H9 (cell line): ENCODE results near the gene NDC80. TPM values are rescaled to one million over a fixed set of nuclear protein-coding genes. Genes with fewer than 3 reads are reported as not detected.

Experiments
- DNase-seq: peaks from one replicate; pipeline ENCODE4 v3.0.0-alpha.2; 2017
- H2AFZ ChIP-seq: one replicate; pipeline ENCODE4 v1.6.1; 2013; ENCODE audit warnings: mild to moderate bottlenecking, low read length, control low read depth, moderate library complexity
- H2AK5ac ChIP-seq: 2 replicates; pipeline ENCODE4 v1.6.1; 2013; ENCODE audit warnings: low read length, control low read depth, mixed read lengths; ENCODE audit not compliant: insufficient read length
- H2BK120ac ChIP-seq: one replicate; pipeline ENCODE4 v1.6.1; 2013; ENCODE audit warnings: low read depth, mild to moderate bottlenecking, low read length, control low read depth, inconsistent platforms; ENCODE audit not compliant: poor library complexity, severe bottlenecking
- H2BK12ac ChIP-seq: 2 replicates; pipeline ENCODE4 v1.6.1; 2013; ENCODE audit warnings: low read length, control low read depth, mixed read lengths, low read depth; ENCODE audit not compliant: insufficient read length
- H2BK15ac ChIP-seq: 2 replicates; pipeline ENCODE4 v1.6.1; 2013; ENCODE audit warnings: low read depth, low read length, control low read depth
- H2BK20ac ChIP-seq: one replicate; pipeline ENCODE4 v1.6.1; 2013; ENCODE audit warnings: low read depth, mild to moderate bottlenecking, low read length, control low read depth, inconsistent platforms; ENCODE audit not compliant: poor library complexity, severe bottlenecking
- H2BK5ac ChIP-seq: 2 replicates; pipeline ENCODE4 v1.6.1; 2013; ENCODE audit warnings: low read length, control low read depth, mixed read lengths; ENCODE audit not compliant: insufficient read length
- H3K14ac ChIP-seq: 2 replicates; pipeline ENCODE4 v1.6.1; 2013; ENCODE audit warnings: low read length, control low read depth; ENCODE audit not compliant: insufficient read depth
- H3K18ac ChIP-seq: 2 replicates; pipeline ENCODE4 v1.6.1; 2013; ENCODE audit warnings: low read depth, mild to moderate bottlenecking, mixed read lengths, low read length, control low read depth; ENCODE audit not compliant: insufficient read length
- H3K23ac ChIP-seq: 2 replicates; pipeline ENCODE4 v1.6.1; 2013; ENCODE audit warnings: low read length, control low read depth, mixed read lengths, low read depth; ENCODE audit not compliant: insufficient read length
- H3K23me2 ChIP-seq: 2 replicates; pipeline ENCODE4 v1.6.1; 2013; ENCODE audit warnings: low read depth, mild to moderate bottlenecking, mixed read lengths, low read length, control low read depth; ENCODE audit not compliant: insufficient read length, poor library complexity, severe bottlenecking
- H3K27ac ChIP-seq: 2 replicates; pipeline ENCODE4 v1.5.1; 2013; ENCODE audit warnings: low read length, control low read depth, mixed read lengths, low read depth; ENCODE audit not compliant: insufficient read length
- H3K27me3 ChIP-seq: 2 replicates; pipeline ENCODE4 v1.6.1; 2013; ENCODE audit warnings: low read length, control low read depth, inconsistent platforms; ENCODE audit not compliant: insufficient read depth
- H3K4ac ChIP-seq: 2 replicates; pipeline ENCODE4 v1.6.1; 2013; ENCODE audit warnings: low read depth, mild to moderate bottlenecking, control low read depth, inconsistent platforms, low read length, moderate library complexity
- H3K4me1 ChIP-seq: 2 replicates; pipeline ENCODE4 v1.6.1; 2013; ENCODE audit warnings: low read length, control low read depth, inconsistent platforms; ENCODE audit not compliant: insufficient read depth
- H3K4me2 ChIP-seq: 2 replicates; pipeline ENCODE4 v1.6.1; 2013; ENCODE audit warnings: low read length, control low read depth, mixed read lengths; ENCODE audit not compliant: insufficient read length, insufficient read depth
- H3K56ac ChIP-seq: 2 replicates; pipeline ENCODE4 v1.6.1; 2013; ENCODE audit warnings: low read depth, mild to moderate bottlenecking, mixed read lengths, low read length, control low read depth; ENCODE audit not compliant: insufficient read length
- H3K79me1 ChIP-seq: 2 replicates; pipeline ENCODE4 v1.6.1; 2013; ENCODE audit warnings: low read depth, mild to moderate bottlenecking, moderate library complexity, low read length, control low read depth, inconsistent platforms; ENCODE audit not compliant: insufficient read depth, poor library complexity, severe bottlenecking
- H3K79me2 ChIP-seq: 2 replicates; pipeline ENCODE4 v1.6.1; 2013; ENCODE audit warnings: low read length, control low read depth, inconsistent platforms; ENCODE audit not compliant: insufficient read depth
- H3K9ac ChIP-seq: 2 replicates; pipeline ENCODE4 v1.6.1; 2013; ENCODE audit warnings: low read length, control low read depth, mixed read lengths; ENCODE audit not compliant: insufficient read length; ENCODE audit errors: extremely low read depth
- H3K9me3 ChIP-seq: one replicate; pipeline ENCODE4 v1.6.1; 2013; ENCODE audit warnings: low read depth, low read length, inconsistent platforms; ENCODE audit not compliant: control insufficient read depth
- H3T11ph ChIP-seq: one replicate; pipeline ENCODE4 v1.6.1; 2013; ENCODE audit warnings: mild to moderate bottlenecking, low read length, control low read depth, inconsistent platforms
- H4K20me1 ChIP-seq: one replicate; pipeline ENCODE4 v1.6.1; 2013; ENCODE audit not compliant: control insufficient read depth, insufficient read length, insufficient read depth
- H4K5ac ChIP-seq: 2 replicates; pipeline ENCODE4 v1.6.1; 2013; ENCODE audit warnings: low read depth, mild to moderate bottlenecking, mixed read lengths, low read length, control low read depth; ENCODE audit not compliant: insufficient read length
- H4K8ac ChIP-seq: replicated peaks from 2 replicates; pipeline ENCODE4 v1.6.1; 2013; ENCODE audit warnings: low read length, control low read depth, mixed read lengths, low read depth; ENCODE audit not compliant: insufficient read length
- H4K91ac ChIP-seq: 2 replicates; pipeline ENCODE4 v1.6.1; 2013; ENCODE audit warnings: low read depth, mild to moderate bottlenecking, moderate library complexity, mixed read lengths, low read length, control low read depth; ENCODE audit not compliant: insufficient read length
- H3K27ac Mint-ChIP-seq, 3 experiments: 2 replicates in 2 of 3; 3 replicates in 1 of 3; pipeline ENCODE4 v1.8.0; 2020 to 2021; ENCODE audit warnings: mixed read lengths in 3 of 3, mild to moderate bottlenecking in 1 of 3, moderate library complexity in 1 of 3
- H3K27me3 Mint-ChIP-seq: 2 replicates; pipeline ENCODE4 v1.8.0; 2021; ENCODE audit warnings: low read depth, mild to moderate bottlenecking, moderate library complexity, mixed read lengths
- H3K36me3 Mint-ChIP-seq, 3 experiments: 2 replicates in 2 of 3; 3 replicates in 1 of 3; pipeline ENCODE4 v1.8.0; 2020 to 2021; ENCODE audit warnings: low read depth in 3 of 3, mixed read lengths in 3 of 3; ENCODE audit not compliant: insufficient read depth in 1 of 3
- H3K4me1 Mint-ChIP-seq, 2 experiments: 2 replicates each; pipeline ENCODE4 v1.8.0; 2020; ENCODE audit warnings: mixed read lengths in 2 of 2
- H3K4me3 Mint-ChIP-seq, 2 experiments: 2 replicates in 1 of 2; 3 replicates in 1 of 2; pipeline ENCODE4 v1.8.0; 2020 to 2021; ENCODE audit warnings: mild to moderate bottlenecking in 2 of 2, mixed read lengths in 2 of 2, moderate library complexity in 1 of 2
- H3K9me3 Mint-ChIP-seq, 2 experiments: 2 replicates in 1 of 2; 3 replicates in 1 of 2; pipeline ENCODE4 v1.8.0; 2020; ENCODE audit warnings: mild to moderate bottlenecking in 2 of 2, mixed read lengths in 2 of 2, moderate library complexity in 1 of 2
- CTCF ChIP-seq: fragments of 200-600 bp; sonication (generic); conservative IDR thresholded peaks from 3 replicates; pipeline ENCODE4 v1.8.0; 2021; ENCODE audit warnings: antibody characterized with exemption, mild to moderate bottlenecking
- WGBS: extraction: QIAGEN DNeasy Blood & Tissue Kit; methylation state at CpG from one replicate; pipeline ENCODE4 v1.1.7; 2013; ENCODE audit warnings: missing lambda C conversion rate, low lambda C conversion rate, mixed read lengths; ENCODE audit not compliant: insufficient read length; ENCODE audit errors: extremely low coverage; 5-methylcytosine and 5-hydroxymethylcytosine counted together
- total RNA-seq: library from RNA; stranded (reverse); gene quantifications from 2 replicates; pipeline ENCODE4 v1.2.1, GENCODE V29; 2021

Gene NDC80
- total RNA-seq, 1 experiment from 2014 or later, result 39.5 TPM

- no peak overlapping the region for H3K4ac ChIP-seq
- H3K18ac ChIP-seq, result no peak overlapping the region
- H3T11ph ChIP-seq, result no peak overlapping the region
- no peaks in the 10 kb centered on the region for H3K23me2 ChIP-seq
- no peaks in the 10 kb centered on the region; the same call in 1 of the 2 replicates for H3K4me1 ChIP-seq
- H3K79me1 ChIP-seq, result no peaks in the 10 kb centered on the region
- no peak overlapping the region for H3K27ac ChIP-seq
- H2BK120ac ChIP-seq, result no peak overlapping the region
- H3K9me3 ChIP-seq, result no peaks in the 10 kb centered on the region
- H2BK12ac ChIP-seq, result no peak overlapping the region
- TF ChIP-seq CTCF, result no peak
- no peak overlapping the region for H2AFZ ChIP-seq
- H3K79me2 ChIP-seq, result no peaks in the 10 kb centered on the region
- H3K27me3 Mint-ChIP-seq, result no peaks in the 10 kb centered on the region
- no peak overlapping the region for H3K9ac ChIP-seq
- no peaks in the 10 kb centered on the region for H3K27me3 ChIP-seq
- peaks cover 2 to 10% of the 10 kb centered on the region in 2 experiments; a peak in 3 of 4 replicates for H3K4me1 Mint-ChIP-seq
- no peaks in the 10 kb centered on the region for H4K20me1 ChIP-seq
- no peak overlapping the region for H2BK20ac ChIP-seq
- H3K56ac ChIP-seq, result no peak overlapping the region
- WGBS, result 100% methylated on average over 2 of the region's 7 CpGs
- H4K5ac ChIP-seq, result no peak overlapping the region
- no peak overlapping the region for H3K4me3 Mint-ChIP-seq
- H2BK15ac ChIP-seq, result no peak overlapping the region
- no peak overlapping the region for H2BK5ac ChIP-seq
- no peak overlapping the region for H3K23ac ChIP-seq
- peak overlapping the region in 1 of 3 experiments; percentile 11; a peak in 1 of 7 replicates for H3K27ac Mint-ChIP-seq
- H4K91ac ChIP-seq, result no peak overlapping the region
- H3K9me3 Mint-ChIP-seq, result peaks cover 5 to 11% of the 10 kb centered on the region in 2 experiments; a peak in 4 of 5 replicates
- no peak overlapping the region for H4K8ac ChIP-seq
- H2AK5ac ChIP-seq, result no peak overlapping the region
- no peak overlapping the region for H3K4me2 ChIP-seq
- H3K36me3 Mint-ChIP-seq, result peaks cover 7 to 18% (median 11%) of the 10 kb centered on the region in 3 experiments
- no peak overlapping the region for H3K14ac ChIP-seq
- DNase-seq, result peak; percentile 32
Measured at GRCh38 chr18:2529154-2529553, 42.2 kb upstream of the NDC80 start.
